ENCODE results near the gene ADAMTSL5.

The ADAMTSL5 gene

DNA sequence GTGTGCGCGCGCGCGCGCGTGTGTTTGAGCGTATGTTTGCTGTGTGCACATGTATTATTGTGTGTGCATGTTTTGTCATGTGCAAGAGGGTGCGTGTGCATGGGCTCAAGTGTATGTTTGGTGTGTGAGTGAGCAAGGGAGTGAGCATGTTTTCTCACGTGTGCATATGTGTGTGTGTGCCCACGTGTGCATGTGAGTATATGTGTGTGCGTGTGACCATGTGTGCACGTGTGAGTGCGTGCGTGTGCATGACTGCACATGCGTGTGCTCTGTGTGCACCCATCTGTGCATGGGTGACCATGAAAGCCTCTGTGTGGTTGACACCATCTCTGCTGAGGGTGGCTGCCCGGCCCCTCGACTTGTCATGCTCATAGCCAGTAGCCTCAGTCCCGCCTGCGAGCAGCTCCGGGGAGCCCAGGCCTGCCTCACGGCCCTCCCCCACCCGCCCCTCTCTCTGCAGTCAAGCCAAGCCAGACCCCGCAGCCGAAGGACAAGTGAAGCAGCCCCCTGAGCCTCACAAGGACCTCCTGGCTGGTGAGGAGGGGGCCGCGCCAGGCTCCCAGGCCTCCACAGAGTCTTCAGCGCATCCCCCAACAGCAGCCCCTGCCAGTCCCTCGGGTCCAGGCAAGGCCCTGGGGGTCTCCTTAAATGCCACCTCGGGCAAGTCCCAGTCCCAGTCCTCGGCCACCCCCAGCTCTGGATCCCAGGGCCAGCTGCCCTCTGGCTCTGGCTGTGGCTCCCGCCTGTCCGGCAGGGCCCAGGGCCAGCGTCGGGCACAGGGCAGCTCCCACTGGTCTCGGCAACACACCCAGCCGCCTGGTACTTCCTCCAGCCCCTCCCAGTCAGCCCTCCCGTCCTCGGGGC, 15.9 kb downstream of the ADAMTSL5 start:
- CTCF ChIA-PET, result no interaction called here
- TF ChIP-seq LEF1 (IDR thresholded peaks at IDR 0.05; ENCODE audit: borderline replicate concordance) (no peak), L3MBTL2 (conservative IDR thresholded peaks at IDR 0.05) (no peak), NFRKB (IDR thresholded peaks at IDR 0.05) (no peak), ARNT (IDR thresholded peaks at IDR 0.05) (no peak)
- POLR2A ChIA-PET, result no interaction called here
- no peak for DNase-seq (ENCODE audit: extremely low spot score)

DNA sequence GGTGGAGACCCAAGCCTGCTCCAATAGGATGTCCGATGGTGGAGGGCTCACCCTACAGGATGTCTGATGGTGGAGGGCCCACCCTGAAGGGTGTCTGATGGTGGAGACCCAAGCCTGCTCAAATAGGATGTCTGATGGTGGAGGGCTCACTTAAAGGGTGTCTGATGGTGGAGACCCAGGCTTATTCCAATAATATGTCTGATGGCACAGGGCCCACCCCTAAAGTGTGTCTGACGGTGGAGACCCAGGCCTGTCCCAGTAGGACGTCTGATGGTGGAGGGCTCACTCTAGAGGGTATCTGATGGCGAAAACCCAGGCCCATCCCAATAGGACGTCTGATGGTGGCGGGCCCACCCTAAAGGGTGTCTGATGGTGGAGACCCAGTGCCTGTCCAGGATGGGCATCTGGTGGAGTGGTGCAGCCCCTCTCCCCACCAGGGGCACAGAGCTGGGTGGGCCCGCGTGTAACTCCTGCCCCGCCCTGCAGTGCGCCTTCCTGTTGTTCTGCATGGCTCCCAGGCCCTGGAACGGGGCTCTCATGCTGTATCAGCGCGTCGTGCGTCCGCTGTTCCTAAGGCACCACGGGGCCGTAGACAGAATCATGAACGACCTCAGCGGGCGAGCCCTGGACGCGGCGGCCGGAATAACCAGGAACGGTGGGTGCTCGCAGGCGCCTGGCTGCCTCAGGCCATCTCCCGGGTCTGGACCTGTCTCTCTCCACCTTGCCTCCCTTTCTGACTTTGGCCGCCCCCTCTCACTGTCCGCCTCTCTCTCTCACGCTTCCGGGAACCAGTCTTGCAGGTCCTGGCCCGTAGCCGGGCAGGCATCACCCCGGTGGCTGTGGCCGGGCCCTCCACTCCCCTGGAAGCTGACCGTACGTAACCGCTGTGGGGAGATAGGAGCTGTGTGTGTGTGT, 16.8 kb downstream of the ADAMTSL5 start:
- CTCF ChIA-PET, result no interaction called here
- POLR2A ChIA-PET, result no interaction called here
- TF ChIP-seq SP1 (IDR thresholded peaks at IDR 0.05) (no peak), TARDBP (IDR thresholded peaks at IDR 0.05) (no peak), FOXK2 (IDR thresholded peaks at IDR 0.05) (no peak), SUZ12 (IDR thresholded peaks at IDR 0.05) (no peak), ELF4 (IDR thresholded peaks at IDR 0.05) (no peak)
- DNase-seq (ENCODE audit: extremely low spot score), result no peak

DNA sequence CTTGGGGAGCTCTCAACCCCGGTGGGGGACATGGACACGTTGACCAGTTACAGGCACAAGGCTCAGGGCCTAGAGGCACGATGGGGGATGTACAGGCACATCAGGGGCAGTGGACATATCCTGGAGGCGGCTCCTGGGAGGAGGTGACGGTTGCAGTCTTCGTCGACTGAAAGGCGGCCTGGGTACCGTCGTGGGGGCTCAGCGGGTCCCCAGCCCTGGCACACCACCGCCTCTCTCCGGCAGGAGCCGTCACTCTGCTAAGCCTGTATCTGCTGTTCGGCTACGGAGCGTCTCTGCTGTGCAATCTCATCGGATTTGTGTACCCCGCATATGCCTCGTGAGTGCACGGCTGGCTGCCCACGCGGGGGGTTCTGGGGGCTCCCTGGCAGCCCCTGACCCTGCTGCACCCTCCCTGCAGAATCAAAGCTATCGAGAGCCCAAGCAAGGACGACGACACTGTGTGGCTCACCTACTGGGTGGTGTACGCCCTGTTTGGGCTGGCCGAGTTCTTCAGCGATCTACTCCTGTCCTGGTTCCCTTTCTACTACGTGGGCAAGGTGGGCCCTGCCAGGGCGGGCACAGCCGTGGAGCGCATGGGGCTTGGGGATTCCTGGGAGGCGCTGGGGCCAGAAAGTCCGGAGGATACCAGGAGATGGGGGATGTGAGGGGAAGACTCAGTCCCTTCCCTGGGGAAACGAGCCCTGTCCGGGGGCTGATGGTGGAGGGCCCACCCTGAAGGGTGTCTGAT, 17.6 kb downstream of the ADAMTSL5 start:
- DNase-seq (ENCODE audit: extremely low spot score), result no peak
- TF ChIP-seq FOXK2 (IDR thresholded peaks at IDR 0.05) (no peak), FOXA1 (IDR thresholded peaks at IDR 0.05) (no peak), SP1 (IDR thresholded peaks at IDR 0.05) (no peak), L3MBTL2 (conservative IDR thresholded peaks at IDR 0.05) (no peak), SUZ12 (IDR thresholded peaks at IDR 0.05) (no peak), BHLHE40 (IDR thresholded peaks at IDR 0.05; ENCODE audit: borderline replicate concordance) (no peak), CTBP1 (IDR thresholded peaks at IDR 0.05; ENCODE audit: borderline replicate concordance) (no peak), ELF4 (IDR thresholded peaks at IDR 0.05) (no peak), FOXM1 (IDR thresholded peaks at IDR 0.05; ENCODE audit: borderline replicate concordance) (no peak), ARNT (IDR thresholded peaks at IDR 0.05) (no peak), TARDBP (IDR thresholded peaks at IDR 0.05) (no peak), HDGF (IDR thresholded peaks at IDR 0.05; ENCODE audit: borderline replicate concordance) (no peak), NFRKB (IDR thresholded peaks at IDR 0.05) (no peak), LEF1 (IDR thresholded peaks at IDR 0.05; ENCODE audit: borderline replicate concordance) (no peak), ZNF384 (IDR thresholded peaks at IDR 0.05) (no peak)
- TF ChIP-seq, protein P1, sequence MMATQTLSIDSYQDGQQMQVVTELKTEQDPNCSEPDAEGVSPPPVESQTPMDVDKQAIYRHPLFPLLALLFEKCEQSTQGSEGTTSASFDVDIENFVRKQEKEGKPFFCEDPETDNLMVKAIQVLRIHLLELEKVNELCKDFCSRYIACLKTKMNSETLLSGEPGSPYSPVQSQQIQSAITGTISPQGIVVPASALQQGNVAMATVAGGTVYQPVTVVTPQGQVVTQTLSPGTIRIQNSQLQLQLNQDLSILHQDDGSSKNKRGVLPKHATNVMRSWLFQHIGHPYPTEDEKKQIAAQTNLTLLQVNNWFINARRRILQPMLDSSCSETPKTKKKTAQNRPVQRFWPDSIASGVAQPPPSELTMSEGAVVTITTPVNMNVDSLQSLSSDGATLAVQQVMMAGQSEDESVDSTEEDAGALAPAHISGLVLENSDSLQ (IDR thresholded peaks at IDR 0.05), result no peak
- ChIA-PET POLR2A (no interaction called here), CTCF (no interaction called here)

DNA sequence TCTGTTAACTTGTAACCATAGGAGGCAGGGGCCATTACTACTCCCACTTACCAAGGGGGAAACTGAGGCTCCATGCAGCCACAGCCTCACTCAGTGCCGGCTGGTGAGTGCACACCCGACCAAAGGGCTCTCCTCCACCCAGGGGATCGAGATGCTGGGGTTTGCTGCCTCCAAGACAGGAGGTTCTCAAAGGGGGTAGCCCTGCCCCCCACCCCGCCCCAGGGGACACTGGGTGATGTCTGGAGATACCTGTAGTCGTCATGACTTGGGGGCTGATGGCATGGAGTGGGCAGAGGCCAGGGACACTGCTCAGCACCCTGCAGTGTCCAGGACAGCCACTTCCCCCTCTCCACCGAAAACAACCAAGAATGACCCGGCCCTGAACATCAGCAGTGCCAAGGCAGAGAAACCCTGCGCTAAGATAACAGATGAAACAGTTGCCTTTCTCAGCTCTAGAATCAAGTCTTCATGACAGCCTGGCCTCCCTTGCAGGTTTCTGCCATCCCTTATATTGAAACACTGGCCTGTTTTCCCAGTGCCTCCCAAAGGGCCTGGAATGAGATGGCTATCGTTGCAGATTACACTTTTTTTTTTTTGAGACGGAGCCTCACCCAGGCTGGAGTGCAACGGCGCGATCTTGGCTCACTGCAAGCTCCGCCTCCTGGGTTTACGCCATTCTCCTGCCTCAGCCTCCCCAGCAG, 18.6 kb downstream of the ADAMTSL5 start:
- no peak for DNase-seq (ENCODE audit: extremely low spot score)
- ChIA-PET POLR2A (no interaction called here), CTCF (interaction anchor here (0.6 kb wide), 1 partner anchor 287 kb away, joined by 4 read pairs; no protein-coding TSS in a partner anchor)
- no peak for TF ChIP-seq FOXA1 (IDR thresholded peaks at IDR 0.05)
- TF ChIP-seq SUZ12 (IDR thresholded peaks at IDR 0.05), result no peak
- TF ChIP-seq, protein P1 (IDR thresholded peaks at IDR 0.05), result no peak
- TF ChIP-seq FOXM1 (IDR thresholded peaks at IDR 0.05; ENCODE audit: borderline replicate concordance), result no peak
- TF ChIP-seq ZNF384 (IDR thresholded peaks at IDR 0.05), result no peak
- TF ChIP-seq ELF4 (IDR thresholded peaks at IDR 0.05), result no peak
- TF ChIP-seq CTBP1 (IDR thresholded peaks at IDR 0.05; ENCODE audit: borderline replicate concordance), result no peak
- TF ChIP-seq TARDBP (IDR thresholded peaks at IDR 0.05), result no peak
- TF ChIP-seq FOXK2 (IDR thresholded peaks at IDR 0.05), result no peak
- no peak for TF ChIP-seq HDGF (IDR thresholded peaks at IDR 0.05; ENCODE audit: borderline replicate concordance)
- no peak for TF ChIP-seq ARNT (IDR thresholded peaks at IDR 0.05)
- TF ChIP-seq L3MBTL2 (conservative IDR thresholded peaks at IDR 0.05), result no peak
- no peak for TF ChIP-seq LEF1 (IDR thresholded peaks at IDR 0.05; ENCODE audit: borderline replicate concordance)
- TF ChIP-seq NFRKB (IDR thresholded peaks at IDR 0.05), result no peak
- no peak for TF ChIP-seq BHLHE40 (IDR thresholded peaks at IDR 0.05; ENCODE audit: borderline replicate concordance)
- TF ChIP-seq SP1 (IDR thresholded peaks at IDR 0.05), result no peak

DNA sequence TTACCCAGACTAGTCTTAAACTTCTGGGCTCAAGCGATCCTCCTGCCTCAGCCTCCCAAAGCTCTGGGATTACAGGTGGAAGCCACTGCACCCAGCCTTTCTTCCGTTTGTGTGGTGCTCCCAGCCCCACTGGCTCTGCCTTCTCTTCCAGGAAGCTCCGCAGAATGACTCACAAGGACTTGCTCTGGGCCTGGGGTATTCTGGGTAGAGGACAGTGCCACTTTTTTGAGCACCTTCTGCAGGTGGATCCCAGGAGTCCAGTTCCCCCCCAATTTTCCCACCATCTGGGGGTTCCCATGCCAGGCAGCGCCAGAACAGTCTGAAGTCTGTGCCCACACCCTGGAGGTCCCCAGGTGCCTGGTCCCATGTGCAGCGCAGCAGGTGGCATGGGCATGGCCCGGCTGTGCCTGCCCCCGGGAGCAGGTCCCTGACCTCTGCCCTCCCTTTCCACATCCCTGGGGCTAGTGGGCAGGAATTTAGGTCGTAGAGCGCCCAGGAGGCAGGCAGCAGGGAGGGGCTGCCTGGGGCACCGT, 20.3 kb downstream of the ADAMTSL5 start:
- no peak for DNase-seq (ENCODE audit: extremely low spot score)
- ChIA-PET POLR2A (interaction anchor here (1.2 kb wide), 1 partner anchor 13 kb away, joined by 4 read pairs; no protein-coding TSS in a partner anchor), CTCF (no interaction called here)
- no peak for TF ChIP-seq NFRKB (IDR thresholded peaks at IDR 0.05)
- no peak for TF ChIP-seq ZNF384 (IDR thresholded peaks at IDR 0.05)
- no peak for TF ChIP-seq LEF1 (IDR thresholded peaks at IDR 0.05; ENCODE audit: borderline replicate concordance)
- no peak for TF ChIP-seq SP1 (IDR thresholded peaks at IDR 0.05)
- no peak for TF ChIP-seq ELF4 (IDR thresholded peaks at IDR 0.05)
- TF ChIP-seq HDGF (IDR thresholded peaks at IDR 0.05; ENCODE audit: borderline replicate concordance), result no peak
- no peak for TF ChIP-seq ARNT (IDR thresholded peaks at IDR 0.05)
